ENCODE results near the gene NTM. TPM values are rescaled to one million over a fixed set of nuclear protein-coding genes. Genes with fewer than 3 reads are reported as not detected.
"Not testable (repeated sequence)": the region's sequence is repeated elsewhere in the genome, so short reads cannot be mapped to it uniquely, and the experiment has no call there.

NTM gene
- total and polyA plus RNA-seq, 2 donors: 3.8 to 27.8 TPM

- H3K27ac ChIP-seq (ENCODE audit: low read depth): no peak overlapping the region
- H3K4me3 ChIP-seq (ENCODE audit: low read depth, low read length): no peak overlapping the region
- DNase-seq (ENCODE audit: extremely low spot score): no peak
- 62% methylated on average over 4 of the region's 4 CpGs for WGBS
- H3K4me1 ChIP-seq (ENCODE audit: insufficient read depth): no peaks in the 10 kb centered on the region
- H3K36me3 ChIP-seq (ENCODE audit: insufficient read depth): no peaks in the 10 kb centered on the region
These were observed 121.1 kb downstream of the NTM start for GRCh38 chr11:131491503-131491902.

DNA sequence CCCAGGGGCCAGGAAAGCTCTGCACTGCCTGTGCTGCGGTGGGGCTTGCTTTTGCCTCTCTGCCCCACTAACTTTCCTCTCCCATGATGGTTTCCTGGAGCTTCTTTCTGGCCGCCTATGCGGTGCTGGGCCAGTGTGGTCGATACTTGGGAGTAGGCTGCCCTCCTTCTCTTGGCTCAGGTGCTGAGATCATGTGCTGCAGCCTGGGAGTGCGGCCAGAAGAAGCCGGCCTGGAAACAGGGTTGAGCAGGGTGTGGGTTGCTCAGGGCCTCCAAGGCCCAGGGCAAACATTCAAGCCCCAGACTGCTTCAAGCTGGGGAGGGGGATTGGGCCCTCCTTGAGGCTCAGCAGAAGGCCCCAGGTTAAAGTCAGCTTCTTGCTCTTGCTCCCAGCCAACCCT, 125.0 kb downstream of the NTM start:
- Histone ChIP-seq H3K4me1 (ENCODE audit: insufficient read depth) (no peaks in the 10 kb centered on the region), H3K36me3 (ENCODE audit: insufficient read depth) (no peaks in the 10 kb centered on the region), H3K27ac (ENCODE audit: low read depth) (no peak overlapping the region), H3K4me3 (ENCODE audit: low read depth, low read length) (no peak overlapping the region)
- 31% methylated on average over 6 of the region's 6 CpGs for WGBS
- DNase-seq (ENCODE audit: extremely low spot score): no peak

DNA sequence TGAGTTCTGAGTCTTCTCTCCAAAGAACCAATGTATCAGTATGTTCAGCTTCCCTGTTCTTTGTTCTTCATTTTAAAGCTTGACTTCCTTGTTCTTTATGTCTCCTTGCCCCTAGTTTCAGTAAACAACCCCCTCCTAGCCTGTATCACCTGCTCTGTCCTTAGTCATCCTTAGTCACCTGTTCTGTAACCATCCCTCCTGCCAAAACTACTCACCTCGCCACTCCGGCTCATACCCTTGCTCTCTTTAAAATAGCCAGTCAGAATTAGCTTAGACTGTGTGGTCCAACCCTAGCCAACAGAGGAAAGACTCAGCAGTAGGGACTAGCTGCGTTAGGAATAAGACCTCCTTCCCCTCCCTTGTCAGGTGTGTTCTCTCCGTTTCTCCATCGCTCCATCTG, 127.3 kb downstream of the NTM start:
- WGBS: 91% methylated on average over 5 of the region's 5 CpGs

GRCh38 chr11:131498631-131499160, 128.3 kb downstream of the NTM start:
- no peak overlapping the region for H3K27ac ChIP-seq (ENCODE audit: low read depth)

More for the DNA sequence above, 127.3 kb downstream of the NTM start:
- H3K4me1 ChIP-seq (ENCODE audit: insufficient read depth); DNase-seq (ENCODE audit: extremely low spot score); H3K4me3 ChIP-seq (ENCODE audit: low read depth, low read length); H3K36me3 ChIP-seq (ENCODE audit: insufficient read depth); H3K27ac ChIP-seq (ENCODE audit: low read depth): not testable (repeated sequence)

DNA sequence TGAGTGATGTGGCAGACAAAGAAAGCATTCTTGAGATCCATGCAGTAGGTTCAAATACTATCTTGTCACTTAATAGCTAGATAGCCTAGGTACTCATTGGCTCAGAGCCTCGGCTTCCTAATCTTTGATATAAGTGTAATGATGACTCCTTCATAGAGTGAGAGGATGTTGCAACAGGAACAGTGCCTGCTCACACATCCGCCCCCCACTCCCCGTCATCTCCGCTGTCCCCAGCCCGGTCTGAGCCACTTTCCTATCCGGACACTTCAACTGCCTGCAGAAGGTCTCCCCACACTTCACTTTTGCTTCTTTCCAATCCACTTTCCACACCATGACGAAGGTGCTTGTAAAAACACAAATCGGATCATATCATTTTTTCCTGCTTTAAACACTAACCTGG, 128.8 kb downstream of the NTM start:
- no peak overlapping the region for H3K4me3 ChIP-seq (ENCODE audit: low read depth, low read length)
- H3K36me3 ChIP-seq (ENCODE audit: insufficient read depth): no peaks in the 10 kb centered on the region
- DNase-seq (ENCODE audit: extremely low spot score): no peak
- no peak overlapping the region for H3K27ac ChIP-seq (ENCODE audit: low read depth)
- no peaks in the 10 kb centered on the region for H3K4me1 ChIP-seq (ENCODE audit: insufficient read depth)
- 74% methylated on average over 8 of the region's 8 CpGs for WGBS

More at GRCh38 chr11:131498631-131499160, 128.3 kb downstream of the NTM start:
- DNase-seq (ENCODE audit: extremely low spot score): no peak
- no peaks in the 10 kb centered on the region for H3K4me1 ChIP-seq (ENCODE audit: insufficient read depth)
- WGBS: 83% methylated on average over 7 of the region's 7 CpGs
- H3K36me3 ChIP-seq (ENCODE audit: insufficient read depth): no peaks in the 10 kb centered on the region
- H3K4me3 ChIP-seq (ENCODE audit: low read depth, low read length): no peak overlapping the region

- Histone ChIP-seq H3K4me1 (ENCODE audit: insufficient read depth) (no peaks in the 10 kb centered on the region), H3K27ac (ENCODE audit: low read depth) (no peak overlapping the region), H3K4me3 (ENCODE audit: low read depth, low read length) (no peak overlapping the region), H3K36me3 (ENCODE audit: insufficient read depth) (no peaks in the 10 kb centered on the region)
- 46% methylated on average over 1 of the region's 1 CpG for WGBS
- no peak for DNase-seq (ENCODE audit: extremely low spot score)
These were observed 132.6 kb downstream of the NTM start for GRCh38 chr11:131503017-131503416.

- Histone ChIP-seq H3K36me3 (ENCODE audit: insufficient read depth) (no peaks in the 10 kb centered on the region), H3K27ac (ENCODE audit: low read depth) (no peak overlapping the region), H3K4me1 (ENCODE audit: insufficient read depth) (no peaks in the 10 kb centered on the region), H3K4me3 (ENCODE audit: low read depth, low read length) (no peak overlapping the region)
- DNase-seq (ENCODE audit: extremely low spot score): no peak
- WGBS: 38% methylated on average over 15 of the region's 15 CpGs
These were observed 134.0 kb downstream of the NTM start for GRCh38 chr11:131504199-131504949.

DNA sequence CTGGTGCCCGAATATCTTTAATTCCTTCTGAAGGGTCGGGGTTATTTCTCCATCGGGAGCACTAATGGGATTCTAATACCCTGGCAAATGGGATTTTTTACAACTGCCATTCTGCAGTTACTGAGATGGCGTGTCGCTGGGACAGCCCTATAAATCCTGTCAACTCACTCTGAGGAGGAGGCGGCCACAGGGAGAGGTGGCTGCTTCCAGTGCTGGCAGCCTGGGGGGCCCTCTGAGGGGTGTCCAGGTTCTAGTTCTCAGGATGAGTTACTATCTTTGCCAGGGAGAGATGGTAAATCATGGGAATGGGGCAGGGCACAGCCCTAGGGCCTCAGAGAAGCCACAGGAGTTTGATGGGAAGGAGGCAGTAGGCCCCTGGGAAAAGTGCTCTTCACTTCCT, 135.9 kb downstream of the NTM start:
- H3K36me3 ChIP-seq (ENCODE audit: insufficient read depth): no peaks in the 10 kb centered on the region
- no peak for DNase-seq (ENCODE audit: extremely low spot score)
- H3K4me1 ChIP-seq (ENCODE audit: insufficient read depth): no peaks in the 10 kb centered on the region
- no peak overlapping the region for H3K4me3 ChIP-seq (ENCODE audit: low read depth, low read length)
- H3K27ac ChIP-seq (ENCODE audit: low read depth): no peak overlapping the region
- WGBS: 42% methylated on average over 6 of the region's 6 CpGs

DNA sequence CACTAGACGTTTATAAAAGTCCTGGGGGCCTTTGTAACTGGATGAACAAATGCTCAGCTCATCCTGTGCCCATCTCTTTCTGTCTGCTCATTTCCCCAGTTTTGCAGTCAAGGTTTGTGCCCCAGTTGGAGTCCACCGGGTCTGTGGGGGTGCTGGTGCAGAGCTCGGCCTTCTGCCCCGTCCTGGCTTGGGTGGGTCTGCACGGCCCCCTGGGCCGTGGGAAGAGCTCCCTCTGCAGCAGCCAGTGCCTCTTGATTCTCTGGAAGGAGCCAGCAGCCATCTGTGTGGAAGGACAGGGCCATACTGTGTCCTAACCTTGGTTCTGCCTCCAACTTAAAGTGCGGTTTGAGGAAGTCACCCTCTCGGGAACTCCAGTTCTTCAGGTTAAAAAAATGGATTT, 140.2 kb downstream of the NTM start:
- Histone ChIP-seq H3K27ac (ENCODE audit: low read depth) (no peak overlapping the region), H3K4me1 (ENCODE audit: insufficient read depth) (no peaks in the 10 kb centered on the region), H3K36me3 (ENCODE audit: insufficient read depth) (no peaks in the 10 kb centered on the region), H3K4me3 (ENCODE audit: low read depth, low read length) (no peak overlapping the region)
- 76% methylated on average over 8 of the region's 8 CpGs for WGBS
- no peak for DNase-seq (ENCODE audit: extremely low spot score)

GRCh38 chr11:131511794-131512193, 141.4 kb downstream of the NTM start:
- H3K36me3 ChIP-seq (ENCODE audit: insufficient read depth): no peaks in the 10 kb centered on the region
- H3K4me1 ChIP-seq (ENCODE audit: insufficient read depth): no peaks in the 10 kb centered on the region
- WGBS: 55% methylated on average over 9 of the region's 9 CpGs
- no peak overlapping the region for H3K27ac ChIP-seq (ENCODE audit: low read depth)
- H3K4me3 ChIP-seq (ENCODE audit: low read depth, low read length): no peak overlapping the region
- DNase-seq (ENCODE audit: extremely low spot score): no peak

GRCh38 chr11:131512228-131512627, 141.8 kb downstream of the NTM start:
- WGBS: 84% methylated on average over 3 of the region's 3 CpGs
- Histone ChIP-seq H3K4me3 (ENCODE audit: low read depth, low read length) (no peak overlapping the region), H3K27ac (ENCODE audit: low read depth) (no peak overlapping the region), H3K4me1 (ENCODE audit: insufficient read depth) (no peaks in the 10 kb centered on the region), H3K36me3 (ENCODE audit: insufficient read depth) (no peaks in the 10 kb centered on the region)
- DNase-seq (ENCODE audit: extremely low spot score): no peak

- no peak for DNase-seq (ENCODE audit: extremely low spot score)
- no peaks in the 10 kb centered on the region for H3K36me3 ChIP-seq (ENCODE audit: insufficient read depth)
- no peaks in the 10 kb centered on the region for H3K4me1 ChIP-seq (ENCODE audit: insufficient read depth)
- WGBS: 78% methylated on average over 6 of the region's 6 CpGs
- no peak overlapping the region for H3K27ac ChIP-seq (ENCODE audit: low read depth)
- H3K4me3 ChIP-seq (ENCODE audit: low read depth, low read length): no peak overlapping the region
These were observed 143.6 kb downstream of the NTM start for GRCh38 chr11:131514062-131514461.

- Histone ChIP-seq H3K4me3 (ENCODE audit: low read depth, low read length) (no peak overlapping the region), H3K36me3 (ENCODE audit: insufficient read depth) (no peaks in the 10 kb centered on the region), H3K4me1 (ENCODE audit: insufficient read depth) (no peaks in the 10 kb centered on the region), H3K27ac (ENCODE audit: low read depth) (no peak overlapping the region)
- WGBS: 32% methylated on average over 1 of the region's 1 CpG
- no peak for DNase-seq (ENCODE audit: extremely low spot score)
These were observed 148.0 kb downstream of the NTM start for GRCh38 chr11:131518305-131518838.

DNA sequence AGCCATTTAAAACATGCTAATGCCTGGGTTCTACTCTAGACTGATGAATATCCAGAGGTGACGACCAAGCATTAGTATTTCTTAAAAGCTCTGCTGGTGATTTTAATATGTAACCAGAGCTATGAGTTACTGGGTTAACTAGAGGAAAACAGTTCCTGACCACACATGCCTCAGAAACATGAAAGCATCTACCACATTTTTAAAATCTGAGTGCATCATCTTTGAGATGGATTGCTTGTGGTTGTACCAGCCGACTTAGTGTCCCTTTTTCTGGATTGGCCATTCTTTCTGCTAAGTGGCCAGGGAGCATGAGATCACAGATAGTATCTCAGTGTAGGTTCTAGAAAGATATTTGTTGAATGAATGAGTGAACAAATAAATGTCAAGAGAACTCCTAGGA, 152.4 kb downstream of the NTM start:
- Histone ChIP-seq H3K4me1 (ENCODE audit: insufficient read depth) (no peaks in the 10 kb centered on the region), H3K4me3 (ENCODE audit: low read depth, low read length) (no peak overlapping the region), H3K27ac (ENCODE audit: low read depth) (no peak overlapping the region), H3K36me3 (ENCODE audit: insufficient read depth) (no peaks in the 10 kb centered on the region)
- 43% methylated on average over 2 of the region's 2 CpGs for WGBS
- DNase-seq (ENCODE audit: extremely low spot score): no peak
